DOHH2 (cell line): ENCODE data around the gene CACNA2D1.

Experiments
- CTCF ChIP-seq: fragments of 200-600 bp; sonication (generic); IDR thresholded peaks from one replicate; pipeline ENCODE4 v1.5.1; 2014; ENCODE audit warnings: antibody characterized with exemption, mild to moderate bottlenecking, low read depth, low read length; ENCODE audit not compliant: poor library complexity, severe bottlenecking
- EZH2phosphoT487 ChIP-seq: fragments of 200-600 bp; sonication (generic); IDR thresholded peaks from 2 replicates; pipeline ENCODE4 v1.6.1; 2017; ENCODE audit warnings: borderline replicate concordance, mild to moderate bottlenecking, antibody characterized with exemption, low read length, moderate library complexity, mixed read lengths

- TF ChIP-seq CTCF, result no peak
- TF ChIP-seq EZH2phosphoT487, result no peak
Measured at GRCh38 chr7:82126576-82126975, 317.0 kb downstream of the CACNA2D1 start.
